ENCODE results near the gene FHL2. TPM values are rescaled to one million over a fixed set of nuclear protein-coding genes. Genes with fewer than 3 reads are reported as not detected.

The FHL2 gene
- polyA plus RNA-seq, 3 donors = 0.03 TPM; not detected in 1

DNA sequence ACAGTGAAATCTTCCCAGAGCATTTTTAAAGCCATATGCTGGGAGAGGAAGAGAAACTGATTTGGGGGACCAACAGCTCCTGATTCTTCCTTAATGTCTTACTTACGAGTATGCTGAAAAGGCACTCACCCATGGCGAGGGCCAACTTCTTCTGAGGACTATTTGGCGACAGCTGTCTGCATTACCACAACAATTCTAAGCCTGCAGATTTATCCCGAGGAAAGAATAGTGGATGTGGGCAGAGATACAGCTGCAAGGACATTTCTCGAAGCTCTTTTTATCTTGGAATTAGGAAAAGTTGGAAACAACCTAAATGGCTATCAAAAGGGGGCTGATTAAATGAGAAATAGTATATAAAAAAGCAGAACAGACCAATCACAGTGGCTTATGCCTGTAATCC is 40.3 kb upstream of the FHL2 start:
- H3K36me3 ChIP-seq (replicated peaks in 1 of 2; ENCODE audit: control insufficient read depth in 1 of 2, insufficient read depth in 2 of 2, low read length in 2 of 2) = no peaks in the 10 kb centered on the region
- Mint-ChIP-seq H3K36me3 (no peaks in the 10 kb centered on the region), H3K27me3 (ENCODE audit: low read depth in 3 of 3) (peaks cover 0 to 2% (median 1%) of the 10 kb centered on the region in 3 donors), H3K4me1 (no peaks in the 10 kb centered on the region), H3K9me3 (no peaks in the 10 kb centered on the region), H3K27ac (no peak overlapping the region), H3K4me3 (no peak overlapping the region)
- no peak overlapping the region for H3K4me2 ChIP-seq (replicated peaks; ENCODE audit: extremely low read depth, low read length, poor library complexity, severe bottlenecking)
- intact Hi-C loops (cut with micrococcal nuclease) = no loop called here
- no peaks in the 10 kb centered on the region for H3K79me2 ChIP-seq (ENCODE audit: insufficient read depth, low read length)
- DNase-seq = no peak
- no peaks in the 10 kb centered on the region for H3K4me1 ChIP-seq (ENCODE audit: control insufficient read depth in 1 of 2, insufficient read depth in 2 of 2, low read length in 2 of 2)
- H3K4me3 ChIP-seq (replicated peaks in 1 of 3; ENCODE audit: low read depth in 2 of 3, low read length in 3 of 3) = no peak overlapping the region
- H3K9me3 ChIP-seq (replicated peaks in 1 of 2; ENCODE audit: control insufficient read depth in 1 of 2, insufficient read depth in 1 of 2, low read length in 2 of 2) = no peaks in the 10 kb centered on the region
- H3K27me3 ChIP-seq (ENCODE audit: control insufficient read depth in 2 of 2, insufficient read depth in 2 of 2, low read length in 2 of 2) = no peaks in the 10 kb centered on the region
- no peaks in the 10 kb centered on the region for H4K20me1 ChIP-seq (ENCODE audit: insufficient read depth, low read length)
- WGBS (ENCODE audit: insufficient coverage) = no CpG with 5 or more reads among the region's 5 CpGs
- H3K27ac ChIP-seq (ENCODE audit: low read depth in 1 of 2, low read length in 2 of 2) = no peak overlapping the region
- TF ChIP-seq, protein P1, sequence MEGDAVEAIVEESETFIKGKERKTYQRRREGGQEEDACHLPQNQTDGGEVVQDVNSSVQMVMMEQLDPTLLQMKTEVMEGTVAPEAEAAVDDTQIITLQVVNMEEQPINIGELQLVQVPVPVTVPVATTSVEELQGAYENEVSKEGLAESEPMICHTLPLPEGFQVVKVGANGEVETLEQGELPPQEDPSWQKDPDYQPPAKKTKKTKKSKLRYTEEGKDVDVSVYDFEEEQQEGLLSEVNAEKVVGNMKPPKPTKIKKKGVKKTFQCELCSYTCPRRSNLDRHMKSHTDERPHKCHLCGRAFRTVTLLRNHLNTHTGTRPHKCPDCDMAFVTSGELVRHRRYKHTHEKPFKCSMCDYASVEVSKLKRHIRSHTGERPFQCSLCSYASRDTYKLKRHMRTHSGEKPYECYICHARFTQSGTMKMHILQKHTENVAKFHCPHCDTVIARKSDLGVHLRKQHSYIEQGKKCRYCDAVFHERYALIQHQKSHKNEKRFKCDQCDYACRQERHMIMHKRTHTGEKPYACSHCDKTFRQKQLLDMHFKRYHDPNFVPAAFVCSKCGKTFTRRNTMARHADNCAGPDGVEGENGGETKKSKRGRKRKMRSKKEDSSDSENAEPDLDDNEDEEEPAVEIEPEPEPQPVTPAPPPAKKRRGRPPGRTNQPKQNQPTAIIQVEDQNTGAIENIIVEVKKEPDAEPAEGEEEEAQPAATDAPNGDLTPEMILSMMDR (IDR thresholded peaks at IDR 0.05) = no peak
- H2AFZ ChIP-seq (ENCODE audit: insufficient read depth, low read depth, low read length, poor library complexity, severe bottlenecking) = no peak overlapping the region
- no peak overlapping the region for H3K9ac ChIP-seq (ENCODE audit: insufficient read depth, low read length, poor library complexity, severe bottlenecking)

DNA sequence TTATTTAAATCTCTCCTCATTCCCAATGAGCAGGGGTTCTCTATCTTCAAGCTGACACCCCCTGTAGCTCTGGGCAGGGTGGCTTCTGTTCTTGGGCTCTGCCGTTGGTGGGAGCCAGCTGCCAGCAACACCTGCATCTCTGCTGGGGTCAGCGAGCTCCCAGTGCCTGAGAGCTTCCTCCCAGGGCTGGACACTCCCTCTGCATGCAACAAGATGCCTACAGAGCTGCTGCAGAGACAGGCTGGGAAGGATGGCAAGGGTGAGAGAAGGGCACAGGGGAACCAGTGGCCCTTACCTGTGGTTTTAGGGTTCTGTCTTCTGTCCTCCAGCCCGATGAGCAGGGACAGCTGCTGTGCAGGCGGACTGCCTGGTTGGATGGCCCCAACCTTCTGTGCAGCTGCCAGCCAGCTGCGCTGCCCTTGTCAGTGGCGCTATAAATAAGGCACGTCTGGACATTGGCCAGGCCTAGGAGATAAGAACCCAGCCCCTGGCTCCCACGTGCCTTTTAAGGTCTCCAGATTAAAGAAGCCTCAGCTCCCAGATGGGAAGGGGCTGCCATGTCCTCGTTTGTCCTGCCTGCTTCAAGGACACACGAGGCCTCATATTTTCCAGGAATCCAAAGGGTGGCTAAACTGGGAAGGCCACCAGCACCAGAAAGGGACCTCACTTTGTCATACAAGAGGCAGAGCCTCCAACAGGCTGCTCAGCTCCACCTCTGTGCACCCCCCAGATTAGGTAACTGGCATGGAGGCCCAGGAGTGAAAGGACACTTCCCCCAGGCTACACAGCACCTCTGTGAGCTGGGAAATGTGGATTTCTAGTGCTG is 39.5 kb upstream of the FHL2 start:
- H3K36me3 Mint-ChIP-seq = no peaks in the 10 kb centered on the region
- Histone ChIP-seq H3K4me1 (ENCODE audit: control insufficient read depth in 1 of 2, insufficient read depth in 2 of 2, low read length in 2 of 2) (no peaks in the 10 kb centered on the region), H3K4me3 (replicated peaks in 1 of 3; ENCODE audit: low read depth in 2 of 3, low read length in 3 of 3) (no peak overlapping the region), H2AFZ (ENCODE audit: insufficient read depth, low read depth, low read length, poor library complexity, severe bottlenecking) (no peak overlapping the region), H3K36me3 (replicated peaks in 1 of 2; ENCODE audit: control insufficient read depth in 1 of 2, insufficient read depth in 2 of 2, low read length in 2 of 2) (no peaks in the 10 kb centered on the region), H3K27me3 (ENCODE audit: control insufficient read depth in 2 of 2, insufficient read depth in 2 of 2, low read length in 2 of 2) (no peaks in the 10 kb centered on the region), H3K9ac (ENCODE audit: insufficient read depth, low read length, poor library complexity, severe bottlenecking) (no peak overlapping the region), H3K9me3 (replicated peaks in 1 of 2; ENCODE audit: control insufficient read depth in 1 of 2, insufficient read depth in 1 of 2, low read length in 2 of 2) (no peaks in the 10 kb centered on the region), H4K20me1 (ENCODE audit: insufficient read depth, low read length) (no peaks in the 10 kb centered on the region), H3K79me2 (ENCODE audit: insufficient read depth, low read length) (no peaks in the 10 kb centered on the region), H3K4me2 (replicated peaks; ENCODE audit: extremely low read depth, low read length, poor library complexity, severe bottlenecking) (no peak overlapping the region), H3K27ac (ENCODE audit: low read depth in 1 of 2, low read length in 2 of 2) (no peak overlapping the region)
- intact Hi-C loops (cut with micrococcal nuclease) = no loop called here
- H3K27me3 Mint-ChIP-seq (ENCODE audit: low read depth in 3 of 3) = peaks cover 0 to 2% (median 1%) of the 10 kb centered on the region in 3 donors
- no peak overlapping the region for H3K4me3 Mint-ChIP-seq
- no peaks in the 10 kb centered on the region for H3K4me1 Mint-ChIP-seq
- TF ChIP-seq, protein P1 (IDR thresholded peaks at IDR 0.05) = no peak
- DNase-seq = no peak
- H3K9me3 Mint-ChIP-seq = no peaks in the 10 kb centered on the region
- 79% methylated on average over 10 of the region's 10 CpGs for WGBS (ENCODE audit: insufficient coverage)
- no peak overlapping the region for H3K27ac Mint-ChIP-seq
